ENCODE results near the gene KCNF1.

DNA sequence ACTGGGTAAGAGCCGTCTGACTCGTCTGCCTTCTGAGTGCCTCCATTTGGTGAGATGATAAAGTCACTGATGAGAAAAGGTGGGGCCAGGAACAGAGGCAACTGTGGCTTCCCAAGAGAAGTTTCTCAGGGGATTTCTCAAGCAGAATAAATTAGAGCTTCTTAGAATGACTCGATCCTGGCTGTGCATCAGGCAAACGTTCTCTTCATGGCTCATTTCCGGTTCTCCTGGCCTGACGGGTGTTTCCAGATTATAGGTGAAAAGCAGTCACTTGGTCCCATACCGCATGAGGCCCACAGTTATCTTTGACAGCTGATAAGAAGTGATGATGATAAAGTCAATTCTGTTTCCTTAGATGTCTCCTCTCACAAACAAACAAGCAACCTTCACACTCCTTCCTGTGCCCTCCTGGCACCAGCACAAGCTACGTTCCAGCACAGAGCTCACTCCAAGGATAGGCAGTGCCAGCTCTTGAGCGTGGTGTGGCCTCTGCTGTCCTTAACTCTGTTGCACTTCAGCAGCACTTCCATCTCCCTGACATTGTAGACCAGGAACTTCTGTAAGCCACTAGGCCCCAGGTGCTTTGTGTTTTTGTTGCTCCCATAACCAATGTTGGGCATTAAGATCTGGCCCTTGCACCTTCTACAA, 37.8 kb upstream of the KCNF1 start:
- no peak for TF ChIP-seq TAF1 (IDR thresholded peaks at IDR 0.05; ENCODE audit: borderline replicate concordance, insufficient read depth, low read length)
- TF ChIP-seq, protein P1, sequence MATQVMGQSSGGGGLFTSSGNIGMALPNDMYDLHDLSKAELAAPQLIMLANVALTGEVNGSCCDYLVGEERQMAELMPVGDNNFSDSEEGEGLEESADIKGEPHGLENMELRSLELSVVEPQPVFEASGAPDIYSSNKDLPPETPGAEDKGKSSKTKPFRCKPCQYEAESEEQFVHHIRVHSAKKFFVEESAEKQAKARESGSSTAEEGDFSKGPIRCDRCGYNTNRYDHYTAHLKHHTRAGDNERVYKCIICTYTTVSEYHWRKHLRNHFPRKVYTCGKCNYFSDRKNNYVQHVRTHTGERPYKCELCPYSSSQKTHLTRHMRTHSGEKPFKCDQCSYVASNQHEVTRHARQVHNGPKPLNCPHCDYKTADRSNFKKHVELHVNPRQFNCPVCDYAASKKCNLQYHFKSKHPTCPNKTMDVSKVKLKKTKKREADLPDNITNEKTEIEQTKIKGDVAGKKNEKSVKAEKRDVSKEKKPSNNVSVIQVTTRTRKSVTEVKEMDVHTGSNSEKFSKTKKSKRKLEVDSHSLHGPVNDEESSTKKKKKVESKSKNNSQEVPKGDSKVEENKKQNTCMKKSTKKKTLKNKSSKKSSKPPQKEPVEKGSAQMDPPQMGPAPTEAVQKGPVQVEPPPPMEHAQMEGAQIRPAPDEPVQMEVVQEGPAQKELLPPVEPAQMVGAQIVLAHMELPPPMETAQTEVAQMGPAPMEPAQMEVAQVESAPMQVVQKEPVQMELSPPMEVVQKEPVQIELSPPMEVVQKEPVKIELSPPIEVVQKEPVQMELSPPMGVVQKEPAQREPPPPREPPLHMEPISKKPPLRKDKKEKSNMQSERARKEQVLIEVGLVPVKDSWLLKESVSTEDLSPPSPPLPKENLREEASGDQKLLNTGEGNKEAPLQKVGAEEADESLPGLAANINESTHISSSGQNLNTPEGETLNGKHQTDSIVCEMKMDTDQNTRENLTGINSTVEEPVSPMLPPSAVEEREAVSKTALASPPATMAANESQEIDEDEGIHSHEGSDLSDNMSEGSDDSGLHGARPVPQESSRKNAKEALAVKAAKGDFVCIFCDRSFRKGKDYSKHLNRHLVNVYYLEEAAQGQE (IDR thresholded peaks at IDR 0.05; ENCODE audit: insufficient read depth in 1 of 2, low read depth in 2 of 2, low read length in 2 of 2): no peak
- no peak for TF ChIP-seq POLR2AphosphoS5 (IDR thresholded peaks at IDR 0.05; ENCODE audit: low read depth, low read length)
- TF ChIP-seq SIN3A (IDR thresholded peaks at IDR 0.05; ENCODE audit: borderline replicate concordance, insufficient read depth, low read length): no peak
- no peak for TF ChIP-seq FOXP2 (optimal IDR thresholded peaks at IDR 0.05; ENCODE audit: borderline replicate concordance, extremely low read depth, extremely low read length, insufficient read depth)
